Measurements from ENCODE around the gene SLC35E2B. TPM values are rescaled to one million over a fixed set of nuclear protein-coding genes. Genes with fewer than 3 reads are reported as not detected.

Gene SLC35E2B
- total and polyA plus RNA-seq, 2 of the 13 experiments (the other 11 are each of a cell fraction or from before 2014, with no cell fraction given): 14.1 to 19.7 TPM

- TF ChIP-seq HNRNPL (IDR thresholded peaks at IDR 0.05; ENCODE audit: low read depth, low read length) (0 out of 2 replicates have a peak, but pooled peaks have one; percentile 38), ZNF232 (CRISPR knock-in tag; IDR thresholded peaks at IDR 0.05; ENCODE audit: borderline replicate concordance) (peak; percentile 90), NFE2L1 (CRISPR knock-in tag; IDR thresholded peaks at IDR 0.05; ENCODE audit: borderline replicate concordance) (no peak), FOXA3 (CRISPR knock-in tag; IDR thresholded peaks at IDR 0.05) (no peak), ZMAT3 (CRISPR knock-in tag; conservative IDR thresholded peaks at IDR 0.05) (no peak), ZNF350 (CRISPR knock-in tag; IDR thresholded peaks at IDR 0.05; ENCODE audit: borderline replicate concordance, low read depth) (no peak; the same call in 1 of the 2 replicates), KLF13 (CRISPR knock-in tag; IDR thresholded peaks at IDR 0.05) (no peak), THAP11 (CRISPR knock-in tag; IDR thresholded peaks at IDR 0.05) (peak; percentile 96), ZNF777 (CRISPR knock-in tag; IDR thresholded peaks at IDR 0.05) (no peak; the same call in none of the 2 replicates), HMGA1 (CRISPR knock-in tag; conservative IDR thresholded peaks at IDR 0.05) (no peak), ZFP41 (CRISPR knock-in tag; IDR thresholded peaks at IDR 0.05; ENCODE audit: borderline replicate concordance) (peak; percentile 67; the same call in 1 of the 2 replicates), SOX5 (CRISPR knock-in tag; IDR thresholded peaks at IDR 0.05; ENCODE audit: borderline replicate concordance) (peak; percentile 17; the same call in 1 of the 2 replicates), ZIK1 (CRISPR knock-in tag; IDR thresholded peaks at IDR 0.05; ENCODE audit: borderline replicate concordance, low read depth) (0 out of 2 replicates have a peak, but pooled peaks have one; percentile 41), TOE1 (CRISPR knock-in tag; IDR thresholded peaks at IDR 0.05) (no peak), RXRA (CRISPR knock-in tag; IDR thresholded peaks at IDR 0.05) (no peak), SETDB1 (CRISPR knock-in tag; IDR thresholded peaks at IDR 0.05; ENCODE audit: borderline replicate concordance) (no peak), ZNF34 (CRISPR knock-in tag; IDR thresholded peaks at IDR 0.05; ENCODE audit: borderline replicate concordance) (no peak), WIZ (CRISPR knock-in tag; IDR thresholded peaks at IDR 0.05) (no peak), GATA4 (IDR thresholded peaks at IDR 0.05; ENCODE audit: borderline replicate concordance, low read depth) (peak; percentile 54; the same call in 1 of the 2 replicates), CBFB (CRISPR knock-in tag; IDR thresholded peaks at IDR 0.05) (0 out of 2 replicates have a peak, but pooled peaks have one; percentile 14)
- TF ChIP-seq, protein P1, sequence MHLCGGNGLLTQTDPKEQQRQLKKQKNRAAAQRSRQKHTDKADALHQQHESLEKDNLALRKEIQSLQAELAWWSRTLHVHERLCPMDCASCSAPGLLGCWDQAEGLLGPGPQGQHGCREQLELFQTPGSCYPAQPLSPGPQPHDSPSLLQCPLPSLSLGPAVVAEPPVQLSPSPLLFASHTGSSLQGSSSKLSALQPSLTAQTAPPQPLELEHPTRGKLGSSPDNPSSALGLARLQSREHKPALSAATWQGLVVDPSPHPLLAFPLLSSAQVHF (CRISPR knock-in tag; IDR thresholded peaks at IDR 0.05): no peak
- TF ChIP-seq, protein P2, sequence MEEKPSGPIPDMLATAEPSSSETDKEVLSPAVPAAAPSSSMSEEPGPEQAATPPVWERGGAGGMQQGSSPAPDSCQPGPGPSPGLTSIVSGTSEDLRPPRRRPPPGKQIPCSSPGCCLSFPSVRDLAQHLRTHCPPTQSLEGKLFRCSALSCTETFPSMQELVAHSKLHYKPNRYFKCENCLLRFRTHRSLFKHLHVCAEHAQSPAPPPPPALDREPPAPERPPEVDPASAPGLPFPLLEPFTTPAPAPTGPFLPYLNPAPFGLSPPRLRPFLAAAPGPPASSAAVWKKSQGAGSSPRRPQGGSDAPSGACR (CRISPR knock-in tag; IDR thresholded peaks at IDR 0.05): no peak
- TF ChIP-seq, protein P3, sequence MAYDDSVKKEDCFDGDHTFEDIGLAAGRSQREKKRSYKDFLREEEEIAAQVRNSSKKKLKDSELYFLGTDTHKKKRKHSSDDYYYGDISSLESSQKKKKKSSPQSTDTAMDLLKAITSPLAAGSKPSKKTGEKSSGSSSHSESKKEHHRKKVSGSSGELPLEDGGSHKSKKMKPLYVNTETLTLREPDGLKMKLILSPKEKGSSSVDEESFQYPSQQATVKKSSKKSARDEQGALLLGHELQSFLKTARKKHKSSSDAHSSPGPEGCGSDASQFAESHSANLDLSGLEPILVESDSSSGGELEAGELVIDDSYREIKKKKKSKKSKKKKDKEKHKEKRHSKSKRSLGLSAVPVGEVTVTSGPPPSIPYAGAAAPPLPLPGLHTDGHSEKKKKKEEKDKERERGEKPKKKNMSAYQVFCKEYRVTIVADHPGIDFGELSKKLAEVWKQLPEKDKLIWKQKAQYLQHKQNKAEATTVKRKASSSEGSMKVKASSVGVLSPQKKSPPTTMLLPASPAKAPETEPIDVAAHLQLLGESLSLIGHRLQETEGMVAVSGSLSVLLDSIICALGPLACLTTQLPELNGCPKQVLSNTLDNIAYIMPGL (CRISPR knock-in tag; IDR thresholded peaks at IDR 0.05; ENCODE audit: borderline replicate concordance in 1 of 2, low read depth in 1 of 2): peak; percentile 83 to 86; a peak in 3 of 4 replicates
- TF ChIP-seq, protein P4, sequence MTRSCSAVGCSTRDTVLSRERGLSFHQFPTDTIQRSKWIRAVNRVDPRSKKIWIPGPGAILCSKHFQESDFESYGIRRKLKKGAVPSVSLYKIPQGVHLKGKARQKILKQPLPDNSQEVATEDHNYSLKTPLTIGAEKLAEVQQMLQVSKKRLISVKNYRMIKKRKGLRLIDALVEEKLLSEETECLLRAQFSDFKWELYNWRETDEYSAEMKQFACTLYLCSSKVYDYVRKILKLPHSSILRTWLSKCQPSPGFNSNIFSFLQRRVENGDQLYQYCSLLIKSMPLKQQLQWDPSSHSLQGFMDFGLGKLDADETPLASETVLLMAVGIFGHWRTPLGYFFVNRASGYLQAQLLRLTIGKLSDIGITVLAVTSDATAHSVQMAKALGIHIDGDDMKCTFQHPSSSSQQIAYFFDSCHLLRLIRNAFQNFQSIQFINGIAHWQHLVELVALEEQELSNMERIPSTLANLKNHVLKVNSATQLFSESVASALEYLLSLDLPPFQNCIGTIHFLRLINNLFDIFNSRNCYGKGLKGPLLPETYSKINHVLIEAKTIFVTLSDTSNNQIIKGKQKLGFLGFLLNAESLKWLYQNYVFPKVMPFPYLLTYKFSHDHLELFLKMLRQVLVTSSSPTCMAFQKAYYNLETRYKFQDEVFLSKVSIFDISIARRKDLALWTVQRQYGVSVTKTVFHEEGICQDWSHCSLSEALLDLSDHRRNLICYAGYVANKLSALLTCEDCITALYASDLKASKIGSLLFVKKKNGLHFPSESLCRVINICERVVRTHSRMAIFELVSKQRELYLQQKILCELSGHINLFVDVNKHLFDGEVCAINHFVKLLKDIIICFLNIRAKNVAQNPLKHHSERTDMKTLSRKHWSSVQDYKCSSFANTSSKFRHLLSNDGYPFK (CRISPR knock-in tag; IDR thresholded peaks at IDR 0.05; ENCODE audit: borderline replicate concordance): peak; percentile 62; the same call in 1 of the 2 replicates
Observed at GRCh38 chr1:1615256-1616044, 77.1 kb downstream of the SLC35E2B start, which contains the start of gene MIB2 (continued).

Data from HepG2 (cell line).